Measurements from ENCODE around the gene HAT1. TPM values are rescaled to one million over a fixed set of nuclear protein-coding genes. Genes with fewer than 3 reads are reported as not detected.
A peak's percentile ranks its signal among the peaks of the same experiment; 100 is the strongest.

Gene HAT1
- total and polyA plus RNA-seq, 4 donors, result 11.8 to 45.1 (median 16.3) TPM

GRCh38 chr2:172021074-172021931 is 99.0 kb downstream of the HAT1 start:
- Histone ChIP-seq H3K4me1 (ENCODE audit: control insufficient read depth in 4 of 4, insufficient read depth in 4 of 4, low read length in 3 of 4) (peaks cover 0 to 3% (median 0%) of the 10 kb centered on the region in 4 donors), H3K9me3 (ENCODE audit: control insufficient read depth in 4 of 4, low read length in 3 of 4) (no peaks in the 10 kb centered on the region), H3K36me3 (ENCODE audit: control insufficient read depth in 4 of 4, insufficient read depth in 3 of 4, low read depth in 1 of 4, low read length in 3 of 4) (no peaks in the 10 kb centered on the region), H3K27ac (ENCODE audit: low read depth in 1 of 2, low read length in 2 of 2) (no peak overlapping the region), H3K9ac (ENCODE audit: low read depth in 1 of 2, low read length in 2 of 2) (no peak overlapping the region), H3K4me3 (ENCODE audit: low read depth in 1 of 3, low read length in 3 of 3) (no peak overlapping the region), H3K27me3 (ENCODE audit: control insufficient read depth in 4 of 4, insufficient read depth in 4 of 4, low read length in 3 of 4) (no peaks in the 10 kb centered on the region)
- WGBS, result 37% methylated on average over 8 of the region's 8 CpGs
- no peak for TF ChIP-seq RAD21 (IDR thresholded peaks at IDR 0.05)
- TF ChIP-seq FOXA2 (IDR thresholded peaks at IDR 0.05), result no peak
- TF ChIP-seq ATF3 (IDR thresholded peaks at IDR 0.05), result no peak
- no peak for TF ChIP-seq JUND (IDR thresholded peaks at IDR 0.05)
- no peak for TF ChIP-seq NR2F2 (IDR thresholded peaks at IDR 0.05)
- no peak for TF ChIP-seq TAF1 (conservative IDR thresholded peaks at IDR 0.05)
- no peak for TF ChIP-seq ZBTB33 (IDR thresholded peaks at IDR 0.05)
- no peak for TF ChIP-seq REST (IDR thresholded peaks at IDR 0.05)
- TF ChIP-seq MAX (IDR thresholded peaks at IDR 0.05), result no peak
- TF ChIP-seq YY1 (IDR thresholded peaks at IDR 0.05), result no peak
- TF ChIP-seq HNF4G (IDR thresholded peaks at IDR 0.05), result no peak
- TF ChIP-seq GABPA (IDR thresholded peaks at IDR 0.05 in 1 of 2, conservative IDR thresholded peaks at IDR 0.05 in 1 of 2), result no peak
- no peak for TF ChIP-seq RXRA (IDR thresholded peaks at IDR 0.05)
- peak; percentile 54 for DNase-seq (ENCODE audit: low spot score)

- no peak for DNase-seq (ENCODE audit: low spot score)
- TF ChIP-seq NR2F2 (IDR thresholded peaks at IDR 0.05) (no peak), ATF3 (IDR thresholded peaks at IDR 0.05) (no peak), ZBTB33 (IDR thresholded peaks at IDR 0.05) (no peak), TAF1 (conservative IDR thresholded peaks at IDR 0.05) (no peak), FOXA1 (IDR thresholded peaks at IDR 0.05) (no peak), MAX (IDR thresholded peaks at IDR 0.05) (no peak), JUND (IDR thresholded peaks at IDR 0.05) (no peak)
- Histone ChIP-seq H3K27me3 (ENCODE audit: control insufficient read depth in 4 of 4, insufficient read depth in 4 of 4, low read length in 3 of 4) (no peaks in the 10 kb centered on the region), H3K4me3 (ENCODE audit: low read depth in 1 of 3, low read length in 3 of 3) (no peak overlapping the region), H3K9ac (ENCODE audit: low read depth in 1 of 2, low read length in 2 of 2) (no peak overlapping the region), H3K27ac (ENCODE audit: low read depth in 1 of 2, low read length in 2 of 2) (no peak overlapping the region), H3K36me3 (ENCODE audit: control insufficient read depth in 4 of 4, insufficient read depth in 3 of 4, low read depth in 1 of 4, low read length in 3 of 4) (no peaks in the 10 kb centered on the region), H3K4me1 (ENCODE audit: control insufficient read depth in 4 of 4, insufficient read depth in 4 of 4, low read length in 3 of 4) (peaks cover 0 to 3% (median 0%) of the 10 kb centered on the region in 4 donors), H3K9me3 (ENCODE audit: control insufficient read depth in 4 of 4, low read length in 3 of 4) (no peaks in the 10 kb centered on the region)
- 78% methylated on average over 5 of the region's 5 CpGs for WGBS
Measured at GRCh38 chr2:172021955-172022354, 99.7 kb downstream of the HAT1 start.

Measured in liver (tissue), 9 donors.